RWPE2 (cell line): ENCODE data around the gene TMEM106C.

Experiments used
- ATAC-seq: fragments of 200-7000 bp; cut with Tn5 transposase; 3 replicates; pipeline ENCODE4 v1.9.1; 2021; ENCODE audit warnings: low read depth
- DNase-seq: peaks from one replicate; pipeline ENCODE4 v3.0.0-alpha.2; 2020; ENCODE audit warnings: low spot score
- H3K27ac ChIP-seq: fragments of 450-650 bp; 2 replicates; pipeline ENCODE4 v1.5.1; 2017; ENCODE audit warnings: mild to moderate bottlenecking; ENCODE audit not compliant: poor library complexity, severe bottlenecking
- H3K27me3 ChIP-seq: fragments of 250-450 bp; sonication (Bioruptor Pico); 2 replicates; pipeline ENCODE4 v1.5.1; 2021; ENCODE audit warnings: mild to moderate bottlenecking, moderate library complexity; ENCODE audit not compliant: insufficient read depth, poor library complexity, severe bottlenecking
- H3K36me3 ChIP-seq: fragments of 250-450 bp; sonication (Bioruptor Pico); 2 replicates; pipeline ENCODE4 v1.5.1; 2020; ENCODE audit warnings: low read depth, mild to moderate bottlenecking, moderate library complexity
- H3K4me1 ChIP-seq: fragments of 250-450 bp; sonication (Bioruptor Pico); 2 replicates; pipeline ENCODE4 v1.5.1; 2021; ENCODE audit warnings: mild to moderate bottlenecking, moderate library complexity; ENCODE audit not compliant: insufficient read depth, poor library complexity, severe bottlenecking
- H3K4me3 ChIP-seq: fragments of 250-450 bp; sonication (Bioruptor Pico); 2 replicates; pipeline ENCODE4 v1.5.1; 2021; ENCODE audit warnings: mild to moderate bottlenecking, moderate library complexity; ENCODE audit not compliant: severe bottlenecking
- H3K9me3 ChIP-seq: fragments of 250-450 bp; sonication (Bioruptor Pico); 2 replicates; pipeline ENCODE4 v1.5.1; 2021; ENCODE audit warnings: mild to moderate bottlenecking, moderate library complexity; ENCODE audit not compliant: severe bottlenecking
- CTCF ChIP-seq: fragments of 450-650 bp; IDR thresholded peaks from one replicate; pipeline ENCODE4 v1.5.1; 2017; ENCODE audit warnings: mild to moderate bottlenecking, moderate library complexity; ENCODE audit not compliant: poor library complexity, severe bottlenecking

The TMEM106C gene

GRCh38 chr12:47947341-47947740 lies 16.1 kb upstream of the TMEM106C start:
- H3K36me3 ChIP-seq, result no peaks in the 10 kb centered on the region
- no peak for TF ChIP-seq CTCF
- peaks cover 44% of the 10 kb centered on the region for H3K4me1 ChIP-seq
- ATAC-seq (no peak), DNase-seq (no peak)
- H3K27me3 ChIP-seq, result no peaks in the 10 kb centered on the region
- no peaks in the 10 kb centered on the region for H3K9me3 ChIP-seq
- H3K27ac ChIP-seq, result no peak overlapping the region
- H3K4me3 ChIP-seq, result no peak overlapping the region

- Histone ChIP-seq H3K4me3 (no peak overlapping the region), H3K27me3 (no peaks in the 10 kb centered on the region), H3K9me3 (no peaks in the 10 kb centered on the region), H3K36me3 (no peaks in the 10 kb centered on the region), H3K27ac (peak overlapping the region; percentile 62), H3K4me1 (peaks cover 44% of the 10 kb centered on the region)
- ATAC-seq (peak; percentile 79), DNase-seq (peak; percentile 57)
- TF ChIP-seq CTCF, result peak; percentile 94
These were observed 13.7 kb upstream of the TMEM106C start for GRCh38 chr12:47949441-47950341.

- H3K9me3 ChIP-seq, result no peaks in the 10 kb centered on the region
- no peaks in the 10 kb centered on the region for H3K27me3 ChIP-seq
- no peaks in the 10 kb centered on the region for H3K36me3 ChIP-seq
- peaks cover 38% of the 10 kb centered on the region for H3K4me1 ChIP-seq
- H3K4me3 ChIP-seq, result no peak overlapping the region
- TF ChIP-seq CTCF, result no peak
- peak; percentile 67 for ATAC-seq
- DNase-seq, result no peak
- H3K27ac ChIP-seq, result peak overlapping the region; percentile 62
These were observed 12.4 kb upstream of the TMEM106C start for GRCh38 chr12:47950856-47951468.

- Histone ChIP-seq H3K9me3 (peaks cover 5% of the 10 kb centered on the region), H3K4me3 (no peak overlapping the region), H3K36me3 (no peaks in the 10 kb centered on the region), H3K27ac (no peak overlapping the region), H3K4me1 (peaks cover 22% of the 10 kb centered on the region), H3K27me3 (no peaks in the 10 kb centered on the region)
- TF ChIP-seq CTCF, result no peak
- ATAC-seq (no peak), DNase-seq (peak; percentile 36)
These were observed 9.3 kb upstream of the TMEM106C start for GRCh38 chr12:47954058-47954457.
